Astrocyte (in vitro differentiated cells and primary cell): ENCODE results near the gene PLSCR2.

Experiments
- EZH2 ChIP-seq: IDR thresholded peaks from 2 replicates; pipeline ENCODE4 v1.6.1; 2012; ENCODE audit warnings: mild to moderate bottlenecking, low read length, inconsistent platforms; ENCODE audit not compliant: insufficient read depth
- TF ChIP-seq, protein P1 (sequence below): IDR thresholded peaks from 2 replicates; pipeline ENCODE4 v1.5.1; 2011; ENCODE audit warnings: low read depth, mild to moderate bottlenecking, inconsistent platforms, low read length, moderate library complexity; ENCODE audit not compliant: insufficient read depth

- TF ChIP-seq, protein P1, sequence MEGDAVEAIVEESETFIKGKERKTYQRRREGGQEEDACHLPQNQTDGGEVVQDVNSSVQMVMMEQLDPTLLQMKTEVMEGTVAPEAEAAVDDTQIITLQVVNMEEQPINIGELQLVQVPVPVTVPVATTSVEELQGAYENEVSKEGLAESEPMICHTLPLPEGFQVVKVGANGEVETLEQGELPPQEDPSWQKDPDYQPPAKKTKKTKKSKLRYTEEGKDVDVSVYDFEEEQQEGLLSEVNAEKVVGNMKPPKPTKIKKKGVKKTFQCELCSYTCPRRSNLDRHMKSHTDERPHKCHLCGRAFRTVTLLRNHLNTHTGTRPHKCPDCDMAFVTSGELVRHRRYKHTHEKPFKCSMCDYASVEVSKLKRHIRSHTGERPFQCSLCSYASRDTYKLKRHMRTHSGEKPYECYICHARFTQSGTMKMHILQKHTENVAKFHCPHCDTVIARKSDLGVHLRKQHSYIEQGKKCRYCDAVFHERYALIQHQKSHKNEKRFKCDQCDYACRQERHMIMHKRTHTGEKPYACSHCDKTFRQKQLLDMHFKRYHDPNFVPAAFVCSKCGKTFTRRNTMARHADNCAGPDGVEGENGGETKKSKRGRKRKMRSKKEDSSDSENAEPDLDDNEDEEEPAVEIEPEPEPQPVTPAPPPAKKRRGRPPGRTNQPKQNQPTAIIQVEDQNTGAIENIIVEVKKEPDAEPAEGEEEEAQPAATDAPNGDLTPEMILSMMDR, result no peak
- no peak for TF ChIP-seq EZH2
These were observed 74.2 kb downstream of the PLSCR2 start for GRCh38 chr3:146395164-146395563.
